GM23248 (cell line): ENCODE results near the gene TLE3. TPM values are rescaled to one million over a fixed set of nuclear protein-coding genes. Genes with fewer than 3 reads are reported as not detected.

Experiments
- DNase-seq: peaks from one replicate; pipeline ENCODE4 v3.0.0-alpha.2; 2015
- H2AFZ ChIP-seq: fragments of 200-600 bp; sonication (generic); 2 replicates; pipeline ENCODE4 v1.6.1; 2016; ENCODE audit warnings: antibody characterized with exemption
- H3F3A ChIP-seq: fragments of 200-600 bp; sonication (generic); 2 replicates; pipeline ENCODE4 v1.6.1; 2016; ENCODE audit warnings: mild to moderate bottlenecking, antibody characterized with exemption, mixed run types; ENCODE audit not compliant: insufficient read depth
- H3K27ac ChIP-seq: fragments of 200-600 bp; sonication (generic); 2 replicates; pipeline ENCODE4 v1.5.1; 2016; ENCODE audit warnings: mild to moderate bottlenecking
- H3K27me3 ChIP-seq: fragments of 200-600 bp; sonication (generic); replicated peaks from 2 replicates; pipeline ENCODE4 v1.6.1; 2016; ENCODE audit warnings: mild to moderate bottlenecking; ENCODE audit not compliant: insufficient read depth
- H3K36me3 ChIP-seq: fragments of 200-600 bp; sonication (generic); 2 replicates; pipeline ENCODE4 v1.6.1; 2016; ENCODE audit warnings: low read depth, mild to moderate bottlenecking
- H3K4me1 ChIP-seq: fragments of 200-600 bp; sonication (generic); 2 replicates; pipeline ENCODE4 v1.6.1; 2016; ENCODE audit warnings: mild to moderate bottlenecking; ENCODE audit not compliant: insufficient read depth
- H3K4me2 ChIP-seq: fragments of 200-600 bp; sonication (generic); one replicate; pipeline ENCODE4 v1.6.1; 2016; ENCODE audit warnings: mild to moderate bottlenecking; ENCODE audit not compliant: unreplicated experiment
- H3K4me3 ChIP-seq: fragments of 200-600 bp; sonication (generic); 2 replicates; pipeline ENCODE4 v1.5.1; 2016; ENCODE audit warnings: mild to moderate bottlenecking
- H3K79me2 ChIP-seq: fragments of 200-600 bp; sonication (generic); 2 replicates; pipeline ENCODE4 v1.6.1; 2016; ENCODE audit warnings: mild to moderate bottlenecking; ENCODE audit not compliant: insufficient read depth
- H3K9ac ChIP-seq: fragments of 200-600 bp; sonication (generic); 2 replicates; pipeline ENCODE4 v1.6.1; 2016; ENCODE audit warnings: mild to moderate bottlenecking
- H3K9me2 ChIP-seq: fragments of 200-600 bp; sonication (generic); 2 replicates; pipeline ENCODE4 v1.6.1; 2016; ENCODE audit warnings: mixed run types, mild to moderate bottlenecking, moderate library complexity; ENCODE audit not compliant: insufficient read depth
- H3K9me3 ChIP-seq: fragments of 200-600 bp; sonication (generic); one replicate; pipeline ENCODE4 v1.6.1; 2017; ENCODE audit warnings: low read depth
- H4K20me1 ChIP-seq: fragments of 200-600 bp; sonication (generic); 2 replicates; pipeline ENCODE4 v1.6.0; 2016; ENCODE audit not compliant: insufficient read depth
- EZH2 ChIP-seq: fragments of 200-600 bp; sonication (generic); IDR thresholded peaks from 2 replicates; pipeline ENCODE4 v1.6.1; 2018; ENCODE audit warnings: antibody characterized with exemption, mild to moderate bottlenecking; ENCODE audit not compliant: insufficient read depth, poor library complexity, severe bottlenecking
- EZH2phosphoT487 ChIP-seq: fragments of 200-600 bp; sonication (generic); IDR thresholded peaks from 2 replicates; pipeline ENCODE4 v1.6.1; 2018; ENCODE audit warnings: antibody characterized with exemption, moderate library complexity, mild to moderate bottlenecking, low read depth; ENCODE audit not compliant: insufficient read depth
- WGBS, 2 experiments: methylation state at CpG; one replicate each; pipeline ENCODE4 v1.1.6; 2015 to 2017; ENCODE audit warnings: low lambda C conversion rate in 2 of 2, low coverage in 1 of 2; ENCODE audit errors: missing lambda C conversion rate in 2 of 2; 5-methylcytosine and 5-hydroxymethylcytosine counted together
- in situ Hi-C: fragments of 300-500 bp; cut with MboI; formaldehyde crosslinking; loops from 2 replicates; pipeline ENCODE4 v1.15.0; 2020
- polyA plus RNA-seq: library from polyadenylated mRNA; unstranded; fragments of >200 nt; fragmentation: Nextera tagmentation; extraction: Ambion mirVana; gene quantifications from 2 replicates; pipeline ENCODE4 v1.2.1, GENCODE V29; 2016
- total RNA-seq: library from RNA; depleted of rRNA; stranded (reverse); fragments of >200 nt; shearing (Covaris generic); gene quantifications from 2 replicates; pipeline ENCODE4 v1.2.3, GENCODE V29; 2014

The TLE3 gene
- total and polyA plus RNA-seq, 2 experiments from 2014 or later = 11.7 to 37.6 TPM

DNA sequence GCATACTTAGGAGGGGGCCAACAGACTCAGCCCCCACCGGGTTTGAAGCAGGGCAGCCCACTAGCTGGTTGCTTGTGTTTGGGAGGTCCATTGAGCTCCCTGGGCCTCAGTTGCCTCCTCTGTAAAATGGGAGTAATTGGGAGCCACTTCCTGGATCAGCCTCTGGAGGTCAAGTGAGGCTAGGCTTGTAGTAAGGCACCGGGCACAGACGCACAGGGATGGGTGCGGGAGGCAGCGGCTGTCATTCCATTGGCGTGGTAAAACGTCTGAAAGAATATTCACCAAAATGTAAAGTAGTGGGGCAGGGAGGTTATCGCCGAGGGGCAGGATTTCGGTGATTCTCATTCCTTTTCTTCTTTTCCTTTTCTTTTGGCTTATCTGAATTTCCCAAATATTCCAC, 64.6 kb downstream of the TLE3 start:
- H3F3A ChIP-seq = no peaks in the 10 kb centered on the region
- 57 to 69% methylated on average over 10 of the region's 10 CpGs for WGBS, 2 experiments

GRCh38 chr15:70032509-70032908, 65.2 kb downstream of the TLE3 start:
- no peak for DNase-seq
- 92 to 94% methylated on average over 2 of the region's 2 CpGs for WGBS, 2 experiments
- no peak overlapping the region for H3K9ac ChIP-seq
- H2AFZ ChIP-seq = no peak overlapping the region
- H3K9me3 ChIP-seq = no peaks in the 10 kb centered on the region
- in situ Hi-C loops = no loop called here
- H3F3A ChIP-seq = no peaks in the 10 kb centered on the region
- no peak overlapping the region for H3K4me3 ChIP-seq
- H4K20me1 ChIP-seq = no peaks in the 10 kb centered on the region
- TF ChIP-seq EZH2 (no peak), EZH2phosphoT487 (no peak)
- H3K36me3 ChIP-seq = no peaks in the 10 kb centered on the region
- H3K27ac ChIP-seq = no peak overlapping the region
- no peaks in the 10 kb centered on the region for H3K79me2 ChIP-seq
- H3K4me2 ChIP-seq = no peak overlapping the region
- H3K27me3 ChIP-seq = no peaks in the 10 kb centered on the region
- peaks cover 12% of the 10 kb centered on the region for H3K4me1 ChIP-seq
- no peaks in the 10 kb centered on the region for H3K9me2 ChIP-seq

More for the DNA sequence above, 64.6 kb downstream of the TLE3 start:
- Histone ChIP-seq H3K9me2 (no peaks in the 10 kb centered on the region), H3K79me2 (no peaks in the 10 kb centered on the region), H3K27ac (no peak overlapping the region), H3K4me1 (peaks cover 12% of the 10 kb centered on the region), H3K9me3 (no peaks in the 10 kb centered on the region), H3K36me3 (no peaks in the 10 kb centered on the region), H3K9ac (peak overlapping the region; percentile 58), H4K20me1 (no peaks in the 10 kb centered on the region), H2AFZ (no peak overlapping the region), H3K27me3 (no peaks in the 10 kb centered on the region), H3K4me2 (peak overlapping the region; percentile 87), H3K4me3 (peak overlapping the region; percentile 65)
- no peak for DNase-seq
- in situ Hi-C loops = no loop called here
- TF ChIP-seq EZH2phosphoT487 (no peak), EZH2 (no peak)

DNA sequence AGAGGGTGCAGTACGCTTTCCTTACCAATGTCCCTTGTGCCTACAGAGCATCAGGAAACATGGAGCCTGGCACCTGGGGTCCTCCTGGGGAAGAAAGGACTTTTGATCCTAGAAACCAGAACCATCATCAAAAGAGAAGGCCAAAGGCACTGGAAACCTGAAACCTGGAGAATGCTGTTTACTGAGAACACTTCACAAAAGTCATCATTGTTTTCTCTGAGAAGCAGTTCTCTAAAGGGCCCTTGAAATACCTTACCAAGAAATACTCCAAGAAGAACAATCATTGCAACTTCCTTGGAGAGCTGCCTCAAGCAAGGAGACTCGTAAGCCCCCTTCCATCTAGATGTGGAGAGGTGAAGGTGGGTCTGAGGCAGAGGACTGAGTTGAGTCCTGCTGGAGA, 66.0 kb downstream of the TLE3 start:
- H3K27ac ChIP-seq = no peak overlapping the region
- H3K4me3 ChIP-seq = no peak overlapping the region
- no peaks in the 10 kb centered on the region for H4K20me1 ChIP-seq
- no peak overlapping the region for H3K9ac ChIP-seq
- no peak for TF ChIP-seq EZH2
- TF ChIP-seq EZH2phosphoT487 = no peak
- H2AFZ ChIP-seq = no peak overlapping the region
- no peaks in the 10 kb centered on the region for H3K79me2 ChIP-seq
- no peaks in the 10 kb centered on the region for H3K9me2 ChIP-seq
- 96 to 100% methylated on average over 2 of the region's 2 CpGs for WGBS, 2 experiments
- H3K9me3 ChIP-seq = no peaks in the 10 kb centered on the region
- no peak overlapping the region for H3K4me2 ChIP-seq
- no peaks in the 10 kb centered on the region for H3K36me3 ChIP-seq
- no peak for DNase-seq
- H3K4me1 ChIP-seq = peaks cover 12% of the 10 kb centered on the region
- in situ Hi-C loops = no loop called here
- H3K27me3 ChIP-seq = no peaks in the 10 kb centered on the region
- H3F3A ChIP-seq = no peaks in the 10 kb centered on the region

- Histone ChIP-seq H2AFZ (no peak overlapping the region), H3K36me3 (no peaks in the 10 kb centered on the region), H3K79me2 (no peaks in the 10 kb centered on the region), H3K9ac (no peak overlapping the region), H3K4me2 (no peak overlapping the region), H3K9me2 (no peaks in the 10 kb centered on the region), H4K20me1 (no peaks in the 10 kb centered on the region), H3K9me3 (no peaks in the 10 kb centered on the region), H3K4me3 (no peak overlapping the region), H3K27me3 (no peaks in the 10 kb centered on the region), H3K27ac (no peak overlapping the region), H3F3A (no peaks in the 10 kb centered on the region), H3K4me1 (peaks cover 12% of the 10 kb centered on the region)
- no peak for TF ChIP-seq EZH2phosphoT487
- TF ChIP-seq EZH2 = no peak
- in situ Hi-C loops = no loop called here
- 89 to 95% methylated on average over 5 of the region's 5 CpGs for WGBS, 2 experiments
- DNase-seq = no peak
Observed at GRCh38 chr15:70031261-70031660, 66.5 kb downstream of the TLE3 start.

DNA sequence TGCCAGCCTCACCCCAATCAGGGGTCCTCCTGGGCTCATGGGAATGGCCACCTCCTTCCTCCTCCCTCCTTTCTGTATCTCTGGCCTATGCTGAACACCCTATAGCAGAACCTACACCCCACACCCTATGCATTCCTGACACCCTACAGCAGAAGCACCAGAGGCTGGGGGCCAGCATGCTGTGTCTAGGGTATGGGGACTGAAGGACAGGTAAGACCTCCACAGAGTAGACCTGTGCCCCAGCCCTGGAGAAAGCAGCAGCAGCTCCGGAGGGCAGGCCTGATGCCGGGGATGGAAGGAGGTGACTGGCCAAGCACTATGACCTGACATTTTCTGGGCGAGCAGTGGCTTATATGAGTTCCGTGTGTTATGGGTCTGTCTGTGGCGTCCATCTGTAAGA, 66.9 kb downstream of the TLE3 start:
- no peaks in the 10 kb centered on the region for H3F3A ChIP-seq
- in situ Hi-C loops = no loop called here
- TF ChIP-seq EZH2 = no peak

More for the DNA sequence above, 66.9 kb downstream of the TLE3 start:
- Histone ChIP-seq H2AFZ (no peak overlapping the region), H3K79me2 (no peaks in the 10 kb centered on the region), H3K9me2 (no peaks in the 10 kb centered on the region), H3K36me3 (no peaks in the 10 kb centered on the region), H3K4me3 (no peak overlapping the region), H3K9ac (no peak overlapping the region), H3K9me3 (no peaks in the 10 kb centered on the region), H3K4me2 (no peak overlapping the region), H3K4me1 (peaks cover 12% of the 10 kb centered on the region), H4K20me1 (no peaks in the 10 kb centered on the region), H3K27ac (no peak overlapping the region), H3K27me3 (no peaks in the 10 kb centered on the region)
- no peak for DNase-seq
- 93 to 95% methylated on average over 5 of the region's 5 CpGs for WGBS, 2 experiments
